PC-9 (cell line): ENCODE measurements around the gene ERC1. TPM values are rescaled to one million over a fixed set of nuclear protein-coding genes. Genes with fewer than 3 reads are reported as not detected.

Experiments
- BruUV-seq: library from RNA; stranded (reverse); fragments of 400-500 nt; replicated peaks from 2 replicates; lab custom pipeline; 2021; lab: Mats Ljungman, UMichigan
- CTCF ChIA-PET: fragments of 300-600 bp; sonication (Branson Sonifier 250); formaldehyde crosslinking; loops from one replicate; lab custom pipeline; 2022; ENCODE audit warnings: antibody characterized with exemption; lab: Charles Lee
- POLR2A ChIA-PET: fragments of 300-600 bp; sonication (Branson Sonifier 250); formaldehyde crosslinking; loops from one replicate; lab custom pipeline; 2022; ENCODE audit warnings: antibody characterized with exemption; ENCODE audit not compliant: unreplicated experiment; lab: Charles Lee
- DNase-seq, 2 experiments: peaks; one replicate each; pipeline versions ENCODE4 v3.0.0 to v3.0.0-alpha.2; 2015 to 2022; ENCODE audit warnings: mixed read lengths in 1 of 2
- H2AFZ ChIP-seq: fragments of 200-600 bp; sonication (generic); 2 replicates; pipeline ENCODE4 v1.8.1; 2017; ENCODE audit warnings: antibody characterized with exemption
- H3F3A ChIP-seq: fragments of 200-600 bp; sonication (generic); 2 replicates; pipeline ENCODE4 v1.8.1; 2017; ENCODE audit warnings: antibody characterized with exemption, mild to moderate bottlenecking, low read depth; ENCODE audit not compliant: insufficient read depth
- H3K27ac ChIP-seq: fragments of 200-600 bp; sonication (generic); 2 replicates; pipeline ENCODE4 v1.6.1; 2016; ENCODE audit warnings: mixed run types
- H3K27me3 ChIP-seq: fragments of 200-600 bp; sonication (generic); 2 replicates; pipeline ENCODE4 v1.6.1; 2016; ENCODE audit warnings: low read depth, mixed run types; ENCODE audit not compliant: insufficient read depth
- H3K36me3 ChIP-seq: fragments of 200-600 bp; sonication (generic); 2 replicates; pipeline ENCODE4 v1.6.1; 2016; ENCODE audit warnings: low read depth, mixed run types
- H3K4me1 ChIP-seq: fragments of 200-600 bp; sonication (generic); replicated peaks from 2 replicates; pipeline ENCODE4 v1.6.1; 2016; ENCODE audit warnings: mixed run types; ENCODE audit not compliant: insufficient read depth
- H3K4me2 ChIP-seq: fragments of 200-600 bp; sonication (generic); 2 replicates; pipeline ENCODE4 v1.6.1; 2017; ENCODE audit warnings: mixed run types
- H3K4me3 ChIP-seq: fragments of 200-600 bp; sonication (generic); 2 replicates; pipeline ENCODE4 v1.6.1; 2016; ENCODE audit warnings: mixed run types
- H3K79me2 ChIP-seq: fragments of 200-600 bp; sonication (generic); 2 replicates; pipeline ENCODE4 v1.6.1; 2017; ENCODE audit warnings: low read depth, mixed run types
- H3K9me2 ChIP-seq: fragments of 200-600 bp; sonication (generic); 2 replicates; pipeline ENCODE4 v1.8.1; 2017; ENCODE audit warnings: mild to moderate bottlenecking; ENCODE audit not compliant: insufficient read depth
- H3K9me3 ChIP-seq: fragments of 200-600 bp; sonication (generic); 2 replicates; pipeline ENCODE4 v1.8.1; 2016; ENCODE audit warnings: low read depth; ENCODE audit not compliant: insufficient read depth
- H4K20me1 ChIP-seq: fragments of 200-600 bp; sonication (generic); 2 replicates; pipeline ENCODE4 v1.8.1; 2017; ENCODE audit not compliant: insufficient read depth
- EZH2 ChIP-seq: fragments of 200-600 bp; sonication (generic); IDR thresholded peaks from 2 replicates; pipeline ENCODE4 v1.8.0; 2017; ENCODE audit warnings: antibody characterized with exemption, low read depth
- intact Hi-C: fragments of 100-400 bp; cut with micrococcal nuclease; formaldehyde crosslinking; loops from one replicate; pipeline ENCODE4 v1.10.0; 2022; ENCODE audit not compliant: unreplicated experiment
- total RNA-seq: library from RNA; stranded (reverse); gene quantifications from 2 replicates; pipeline ENCODE4 v1.2.3, GENCODE V29; 2021
- TF ChIP-seq, protein P1 (sequence below): fragments of 200-600 bp; sonication (generic); conservative IDR thresholded peaks from 2 replicates; pipeline ENCODE4 v1.6.1; 2017; ENCODE audit warnings: mixed run types, antibody characterized with exemption, mild to moderate bottlenecking, moderate library complexity

The ERC1 gene
- total RNA-seq, 1 experiment from 2014 or later, result 52.0 TPM

DNA sequence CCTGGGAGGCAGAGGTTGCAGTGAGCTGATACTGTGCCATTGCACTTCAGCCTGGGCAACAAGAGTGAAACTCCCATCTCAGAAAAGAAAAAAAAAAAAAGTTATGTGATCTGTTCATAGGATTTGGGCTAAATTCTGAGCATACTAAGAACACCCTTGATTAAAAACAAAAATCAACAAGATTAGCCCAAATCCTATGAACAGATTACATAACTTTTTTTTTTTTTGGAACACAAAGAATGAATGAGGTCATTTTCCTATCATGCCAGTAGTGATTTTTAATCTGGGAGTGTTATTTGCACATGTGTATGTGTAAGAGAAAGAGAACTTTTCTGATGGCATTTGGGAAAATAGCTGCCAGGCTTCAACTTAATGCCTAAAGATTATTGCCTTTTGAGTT lies 208.7 kb downstream of the ERC1 start:
- Histone ChIP-seq H3K4me3 (no peak overlapping the region), H3K27ac (no peak overlapping the region), H3K9me2 (no peaks in the 10 kb centered on the region), H3F3A (peaks cover 19% of the 10 kb centered on the region), H3K4me2 (no peak overlapping the region), H3K9me3 (no peaks in the 10 kb centered on the region), H3K4me1 (peaks cover 9% of the 10 kb centered on the region; the same call in 1 of the 2 replicates), H3K36me3 (no peaks in the 10 kb centered on the region; the same call in 1 of the 2 replicates), H3K27me3 (no peaks in the 10 kb centered on the region), H3K79me2 (no peaks in the 10 kb centered on the region), H2AFZ (no peak overlapping the region), H4K20me1 (0 out of 2 replicates have a peak, but pooled peaks cover 3% of the 10 kb centered on the region)
- no peak for DNase-seq
- POLR2A ChIA-PET, result no interaction called here
- intact Hi-C loops, result no loop called here
- BruUV-seq, result no TSS peak
- no peak for TF ChIP-seq EZH2
- TF ChIP-seq, protein P1, sequence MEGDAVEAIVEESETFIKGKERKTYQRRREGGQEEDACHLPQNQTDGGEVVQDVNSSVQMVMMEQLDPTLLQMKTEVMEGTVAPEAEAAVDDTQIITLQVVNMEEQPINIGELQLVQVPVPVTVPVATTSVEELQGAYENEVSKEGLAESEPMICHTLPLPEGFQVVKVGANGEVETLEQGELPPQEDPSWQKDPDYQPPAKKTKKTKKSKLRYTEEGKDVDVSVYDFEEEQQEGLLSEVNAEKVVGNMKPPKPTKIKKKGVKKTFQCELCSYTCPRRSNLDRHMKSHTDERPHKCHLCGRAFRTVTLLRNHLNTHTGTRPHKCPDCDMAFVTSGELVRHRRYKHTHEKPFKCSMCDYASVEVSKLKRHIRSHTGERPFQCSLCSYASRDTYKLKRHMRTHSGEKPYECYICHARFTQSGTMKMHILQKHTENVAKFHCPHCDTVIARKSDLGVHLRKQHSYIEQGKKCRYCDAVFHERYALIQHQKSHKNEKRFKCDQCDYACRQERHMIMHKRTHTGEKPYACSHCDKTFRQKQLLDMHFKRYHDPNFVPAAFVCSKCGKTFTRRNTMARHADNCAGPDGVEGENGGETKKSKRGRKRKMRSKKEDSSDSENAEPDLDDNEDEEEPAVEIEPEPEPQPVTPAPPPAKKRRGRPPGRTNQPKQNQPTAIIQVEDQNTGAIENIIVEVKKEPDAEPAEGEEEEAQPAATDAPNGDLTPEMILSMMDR, result no peak
- CTCF ChIA-PET, result no interaction called here

DNA sequence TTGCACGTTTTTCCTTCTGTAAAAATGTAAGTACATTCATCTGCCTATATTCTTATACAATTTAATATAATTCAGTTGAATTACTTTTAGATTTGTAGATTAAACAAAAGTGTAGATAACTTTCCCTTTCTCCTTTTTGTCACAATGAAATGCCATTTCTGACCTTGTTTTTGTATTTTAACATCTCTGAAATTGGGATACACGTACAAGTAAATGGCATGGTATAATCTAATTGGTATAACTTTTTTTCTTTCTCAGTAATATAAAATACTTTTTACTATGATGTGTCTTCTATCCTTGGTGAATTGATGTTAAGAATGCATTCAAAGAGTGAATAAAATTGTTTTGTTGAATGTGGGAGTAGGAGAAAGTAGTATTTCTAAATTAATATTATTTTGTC lies 210.0 kb downstream of the ERC1 start:
- H3K4me2 ChIP-seq, result no peak overlapping the region
- H3K27me3 ChIP-seq, result no peaks in the 10 kb centered on the region
- no peaks in the 10 kb centered on the region for H3K9me2 ChIP-seq
- TF ChIP-seq, protein P1, result no peak
- TF ChIP-seq EZH2, result no peak
- no peaks in the 10 kb centered on the region for H3K9me3 ChIP-seq
- no TSS peak for BruUV-seq
- H3K27ac ChIP-seq, result no peak overlapping the region
- peaks cover 9% of the 10 kb centered on the region; the same call in 1 of the 2 replicates for H3K4me1 ChIP-seq
- 0 out of 2 replicates have a peak, but pooled peaks cover 3% of the 10 kb centered on the region for H4K20me1 ChIP-seq
- CTCF ChIA-PET, result no interaction called here
- POLR2A ChIA-PET, result no interaction called here
- H3F3A ChIP-seq, result peaks cover 19% of the 10 kb centered on the region
- no peaks in the 10 kb centered on the region for H3K79me2 ChIP-seq
- DNase-seq, result no peak
- no peak overlapping the region for H3K4me3 ChIP-seq
- no peak overlapping the region for H2AFZ ChIP-seq
- no peaks in the 10 kb centered on the region; the same call in 1 of the 2 replicates for H3K36me3 ChIP-seq
- intact Hi-C loops, result no loop called here

DNA sequence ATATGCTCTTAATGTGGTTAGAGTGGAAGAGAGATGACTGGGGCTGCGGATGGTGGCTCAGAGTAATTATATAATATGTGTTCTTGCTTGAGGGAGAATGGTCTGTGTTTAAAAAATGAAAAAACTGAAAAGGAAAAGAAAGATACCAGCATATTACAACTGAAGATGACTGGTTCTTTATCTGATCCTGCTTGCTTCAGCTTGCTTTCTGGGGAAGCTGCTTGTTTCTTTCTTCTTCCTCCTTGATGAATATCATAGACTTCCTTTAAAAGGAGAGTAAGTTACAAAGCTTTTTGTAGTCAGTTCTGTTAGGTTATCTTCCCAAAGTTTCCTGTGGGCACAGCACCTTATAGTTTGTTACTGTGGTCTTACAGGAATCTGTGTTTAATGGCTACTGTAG lies 210.9 kb downstream of the ERC1 start:
- Histone ChIP-seq H3K4me1 (peaks cover 9% of the 10 kb centered on the region; the same call in 1 of the 2 replicates), H3K27me3 (no peaks in the 10 kb centered on the region), H3K9me3 (no peaks in the 10 kb centered on the region), H3K79me2 (no peaks in the 10 kb centered on the region), H3F3A (peaks cover 19% of the 10 kb centered on the region), H2AFZ (no peak overlapping the region), H3K27ac (no peak overlapping the region), H4K20me1 (0 out of 2 replicates have a peak, but pooled peaks cover 3% of the 10 kb centered on the region), H3K9me2 (no peaks in the 10 kb centered on the region), H3K36me3 (no peaks in the 10 kb centered on the region; the same call in 1 of the 2 replicates), H3K4me3 (no peak overlapping the region), H3K4me2 (no peak overlapping the region)
- intact Hi-C loops, result no loop called here
- TF ChIP-seq, protein P1, result no peak
- TF ChIP-seq EZH2, result no peak
- ChIA-PET POLR2A (no interaction called here), CTCF (interaction anchor here (0.7 kb wide), 1 partner anchor 360 kb away, joined by 3 read pairs; no protein-coding TSS in a partner anchor)
- BruUV-seq, result no TSS peak
- DNase-seq, result no peak
